ENCODE measurements around the gene GAREM1.

GAREM1 gene

DNA sequence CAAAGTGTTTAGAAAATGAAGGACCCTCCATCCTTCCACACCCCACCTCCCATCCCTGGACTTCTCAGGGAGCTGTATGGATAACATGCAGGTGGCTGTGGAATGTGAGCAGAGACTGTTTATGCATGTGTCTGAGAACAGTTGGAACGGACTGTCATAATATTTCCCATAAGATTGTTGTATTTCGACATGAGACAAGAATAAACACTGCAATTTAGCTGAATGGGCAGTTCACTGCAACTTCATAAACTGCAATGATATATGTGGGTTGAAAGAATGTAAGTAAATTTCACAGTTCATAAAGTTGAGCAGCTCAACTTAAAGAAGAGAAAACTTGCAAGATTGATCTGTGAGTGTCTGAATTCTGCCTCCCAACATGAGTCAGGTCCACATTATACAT, 206.3 kb downstream of the GAREM1 start:
- Histone ChIP-seq H3K4me3 (no peak overlapping the region), H3K36me3 (ENCODE audit: insufficient read depth, low read length) (no peaks in the 10 kb centered on the region), H3K9ac (ENCODE audit: insufficient read length) (no peak overlapping the region), H3K9me3 (ENCODE audit: low read depth, low read length) (no peaks in the 10 kb centered on the region), H3K27ac (no peak overlapping the region)
- no peak for DNase-seq (ENCODE audit: low read depth, low spot score)
- TF ChIP-seq EZH2 (IDR thresholded peaks at IDR 0.05), result no peak
- TF ChIP-seq FOXP2 (optimal IDR thresholded peaks at IDR 0.05; ENCODE audit: control extremely low read depth, extremely low read length, insufficient read depth), result no peak
- no peak for TF ChIP-seq POLR2AphosphoS5 (IDR thresholded peaks at IDR 0.05; ENCODE audit: borderline replicate concordance, low read depth, low read length)

DNA sequence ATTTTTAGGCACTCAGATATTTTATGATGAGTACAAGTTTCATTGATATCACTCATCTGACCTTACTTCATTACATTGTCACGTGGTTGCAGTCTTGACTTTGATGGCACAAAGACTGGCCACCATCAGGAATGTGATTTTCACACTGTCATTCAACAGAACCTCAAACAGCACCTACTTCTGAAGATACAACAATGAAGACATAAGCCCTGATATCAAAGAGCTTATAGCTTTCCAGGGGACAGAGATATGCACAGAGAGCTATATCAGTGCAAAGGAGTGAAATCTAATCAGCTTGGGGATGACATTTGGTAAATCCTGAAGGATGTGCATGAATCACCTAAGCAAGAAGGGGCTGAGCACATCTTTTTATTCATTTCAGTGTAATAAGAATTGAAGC, 208.6 kb downstream of the GAREM1 start:
- no peak overlapping the region for H3K4me3 ChIP-seq
- DNase-seq (ENCODE audit: low read depth, low spot score), result no peak
- H3K9ac ChIP-seq (ENCODE audit: insufficient read length), result no peak overlapping the region
- no peak overlapping the region for H3K27ac ChIP-seq
- no peak for TF ChIP-seq POLR2AphosphoS5 (IDR thresholded peaks at IDR 0.05; ENCODE audit: borderline replicate concordance, low read depth, low read length)
- no peak for TF ChIP-seq FOXP2 (optimal IDR thresholded peaks at IDR 0.05; ENCODE audit: control extremely low read depth, extremely low read length, insufficient read depth)
- TF ChIP-seq EZH2 (IDR thresholded peaks at IDR 0.05), result no peak
- H3K36me3 ChIP-seq (ENCODE audit: insufficient read depth, low read length), result no peaks in the 10 kb centered on the region
- H3K9me3 ChIP-seq (ENCODE audit: low read depth, low read length), result no peaks in the 10 kb centered on the region

DNA sequence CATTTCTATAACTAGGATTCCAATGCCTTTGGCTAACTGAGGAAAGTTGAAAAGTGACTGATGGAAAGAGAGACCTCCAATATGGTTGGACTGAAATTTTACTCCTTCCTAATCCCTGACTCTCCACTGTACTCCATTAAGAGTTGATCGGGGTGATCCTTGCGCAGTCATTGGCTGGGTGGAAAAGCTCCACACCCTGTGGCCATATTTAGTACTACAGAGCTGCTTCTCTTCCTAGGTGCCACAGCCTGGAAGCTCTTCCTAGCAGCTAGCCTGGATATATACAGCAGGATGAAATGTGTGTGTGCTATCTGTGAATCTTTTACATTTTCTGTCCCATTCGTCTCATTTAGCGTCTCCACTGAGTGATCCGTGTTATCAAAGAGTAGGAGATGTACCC, 209.7 kb downstream of the GAREM1 start:
- H3K9ac ChIP-seq (ENCODE audit: insufficient read length), result no peak overlapping the region
- H3K36me3 ChIP-seq (ENCODE audit: insufficient read depth, low read length), result no peaks in the 10 kb centered on the region
- H3K9me3 ChIP-seq (ENCODE audit: low read depth, low read length), result no peaks in the 10 kb centered on the region
- no peak overlapping the region for H3K4me3 ChIP-seq
- no peak for DNase-seq (ENCODE audit: low read depth, low spot score)
- H3K27ac ChIP-seq, result no peak overlapping the region
- TF ChIP-seq POLR2AphosphoS5 (IDR thresholded peaks at IDR 0.05; ENCODE audit: borderline replicate concordance, low read depth, low read length), result no peak
- no peak for TF ChIP-seq FOXP2 (optimal IDR thresholded peaks at IDR 0.05; ENCODE audit: control extremely low read depth, extremely low read length, insufficient read depth)
- no peak for TF ChIP-seq EZH2 (IDR thresholded peaks at IDR 0.05)

DNA sequence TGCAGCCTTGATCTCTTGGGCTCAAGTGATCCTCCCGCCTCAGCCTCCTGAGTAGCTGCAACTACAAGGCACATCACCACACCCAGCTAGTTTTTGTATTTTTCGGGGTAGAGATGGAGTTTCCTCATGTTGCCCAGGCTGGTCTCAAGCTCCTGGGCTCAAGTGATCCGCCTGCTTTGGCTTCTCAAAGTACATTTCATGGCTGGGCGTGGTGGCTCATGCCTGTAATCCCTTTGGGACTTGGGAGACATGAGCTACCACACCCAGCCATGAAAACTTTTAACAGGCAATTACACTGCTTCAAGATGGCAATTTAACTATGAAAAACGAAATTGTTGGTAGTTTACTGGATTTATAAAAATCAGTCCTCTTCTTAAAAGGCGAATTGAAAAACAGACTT, 211.1 kb downstream of the GAREM1 start:
- H3K9ac ChIP-seq (ENCODE audit: insufficient read length), result no peak overlapping the region
- TF ChIP-seq POLR2AphosphoS5 (IDR thresholded peaks at IDR 0.05; ENCODE audit: borderline replicate concordance, low read depth, low read length) (no peak), EZH2 (IDR thresholded peaks at IDR 0.05) (no peak), FOXP2 (optimal IDR thresholded peaks at IDR 0.05; ENCODE audit: control extremely low read depth, extremely low read length, insufficient read depth) (no peak)
- no peak overlapping the region for H3K4me3 ChIP-seq

DNA sequence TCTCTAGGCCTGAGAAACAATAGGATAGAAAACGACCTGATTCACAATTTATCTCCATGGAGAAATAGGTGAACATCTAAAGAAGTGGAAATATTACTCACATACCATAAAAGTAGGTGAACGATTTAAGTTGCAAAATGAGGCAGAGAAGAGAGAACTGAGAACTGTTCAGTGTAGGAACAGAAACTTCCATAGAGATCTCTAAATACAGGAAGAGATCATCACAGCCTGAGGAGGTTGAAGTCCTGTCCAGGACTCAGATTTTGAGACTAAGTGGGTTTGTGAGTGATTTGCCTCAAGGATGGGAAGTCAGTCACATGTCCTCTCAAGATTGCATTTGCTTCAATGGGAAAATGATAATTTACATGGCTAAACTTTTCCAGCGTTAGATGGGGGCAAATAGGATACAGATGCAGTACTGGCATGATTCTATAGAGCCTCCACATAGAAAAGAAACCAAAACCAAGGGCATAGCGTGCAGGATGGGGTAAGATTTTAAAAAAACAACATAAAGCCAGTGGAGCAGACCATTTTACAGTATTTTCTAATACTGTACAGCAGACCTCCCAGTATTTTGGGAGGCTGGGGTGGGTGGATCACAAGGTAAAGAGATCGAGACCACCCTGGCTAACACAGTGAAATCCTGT, 212.0 kb downstream of the GAREM1 start:
- Histone ChIP-seq H3K9me3 (ENCODE audit: low read depth, low read length) (no peaks in the 10 kb centered on the region), H3K36me3 (ENCODE audit: insufficient read depth, low read length) (no peaks in the 10 kb centered on the region), H3K9ac (ENCODE audit: insufficient read length) (no peak overlapping the region), H3K4me3 (no peak overlapping the region), H3K27ac (no peak overlapping the region)
- no peak for DNase-seq (ENCODE audit: low read depth, low spot score)
- no peak for TF ChIP-seq FOXP2 (optimal IDR thresholded peaks at IDR 0.05; ENCODE audit: control extremely low read depth, extremely low read length, insufficient read depth)
- TF ChIP-seq POLR2AphosphoS5 (IDR thresholded peaks at IDR 0.05; ENCODE audit: borderline replicate concordance, low read depth, low read length), result no peak
- TF ChIP-seq EZH2 (IDR thresholded peaks at IDR 0.05), result no peak

More for the DNA sequence above, 211.1 kb downstream of the GAREM1 start:
- H3K27ac ChIP-seq, result no peak overlapping the region
- DNase-seq (ENCODE audit: low read depth, low spot score), result no peak
- no peaks in the 10 kb centered on the region for H3K36me3 ChIP-seq (ENCODE audit: insufficient read depth, low read length)
- no peaks in the 10 kb centered on the region for H3K9me3 ChIP-seq (ENCODE audit: low read depth, low read length)

DNA sequence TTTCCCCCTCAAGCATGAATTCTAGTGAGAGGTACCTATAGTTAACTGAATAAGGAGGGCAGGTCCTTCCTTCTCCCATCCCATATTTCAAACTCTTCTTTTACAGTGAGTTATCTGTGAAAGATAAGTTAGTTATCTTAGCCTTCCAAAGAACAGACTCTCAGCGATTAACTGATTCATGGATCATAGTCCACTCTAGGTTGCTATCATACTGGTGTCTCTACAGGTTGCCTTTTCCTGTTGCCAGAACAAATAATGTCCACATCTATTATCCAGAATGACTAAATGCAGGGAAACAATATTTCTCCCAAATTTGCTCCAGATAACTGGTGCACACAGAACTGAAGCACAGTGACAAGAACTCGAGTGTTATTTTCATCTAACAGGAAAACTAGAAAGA, 212.5 kb downstream of the GAREM1 start:
- TF ChIP-seq EZH2 (IDR thresholded peaks at IDR 0.05), result no peak
- DNase-seq (ENCODE audit: low read depth, low spot score), result no peak

DNA sequence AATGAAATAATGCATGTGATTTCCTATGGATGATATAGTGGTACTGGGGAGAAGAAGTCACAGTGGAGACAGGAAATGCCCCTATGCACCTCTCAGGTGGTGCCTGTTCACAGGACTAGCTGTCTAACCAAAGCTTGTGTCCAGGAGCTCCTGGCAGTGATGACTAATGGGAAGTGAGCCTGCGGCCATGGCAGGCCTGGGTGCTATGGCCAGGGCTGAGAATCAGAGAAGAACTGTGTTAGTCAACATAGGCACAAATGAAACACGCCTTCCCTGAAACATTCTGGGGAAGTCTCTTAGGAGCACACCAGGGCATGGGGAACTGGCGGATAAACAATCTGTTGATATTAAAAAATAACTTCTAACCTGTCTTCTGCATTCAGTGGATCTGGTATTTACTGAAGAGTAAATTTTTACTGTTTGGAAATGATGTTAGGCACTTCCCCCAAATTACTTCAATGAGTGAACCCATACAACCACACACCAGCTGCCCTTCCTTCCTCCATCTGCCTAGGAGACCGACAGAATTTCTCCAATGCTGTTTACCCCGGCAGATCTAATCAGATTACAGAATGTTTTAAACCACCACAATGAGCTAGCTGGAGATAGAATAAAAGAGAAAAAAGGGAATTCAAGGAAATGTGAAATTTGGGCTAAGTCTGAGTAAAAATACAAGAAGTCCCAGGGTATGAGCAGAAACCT, 213.4 kb downstream of the GAREM1 start:
- TF ChIP-seq POLR2AphosphoS5 (IDR thresholded peaks at IDR 0.05; ENCODE audit: borderline replicate concordance, low read depth, low read length) (no peak), FOXP2 (optimal IDR thresholded peaks at IDR 0.05; ENCODE audit: control extremely low read depth, extremely low read length, insufficient read depth) (no peak), EZH2 (IDR thresholded peaks at IDR 0.05) (no peak)
- no peak for DNase-seq (ENCODE audit: low read depth, low spot score)

More for the DNA sequence above, 212.5 kb downstream of the GAREM1 start:
- H3K9ac ChIP-seq (ENCODE audit: insufficient read length), result no peak overlapping the region
- H3K9me3 ChIP-seq (ENCODE audit: low read depth, low read length), result no peaks in the 10 kb centered on the region
- no peak overlapping the region for H3K4me3 ChIP-seq
- H3K27ac ChIP-seq, result no peak overlapping the region
- no peaks in the 10 kb centered on the region for H3K36me3 ChIP-seq (ENCODE audit: insufficient read depth, low read length)

DNA sequence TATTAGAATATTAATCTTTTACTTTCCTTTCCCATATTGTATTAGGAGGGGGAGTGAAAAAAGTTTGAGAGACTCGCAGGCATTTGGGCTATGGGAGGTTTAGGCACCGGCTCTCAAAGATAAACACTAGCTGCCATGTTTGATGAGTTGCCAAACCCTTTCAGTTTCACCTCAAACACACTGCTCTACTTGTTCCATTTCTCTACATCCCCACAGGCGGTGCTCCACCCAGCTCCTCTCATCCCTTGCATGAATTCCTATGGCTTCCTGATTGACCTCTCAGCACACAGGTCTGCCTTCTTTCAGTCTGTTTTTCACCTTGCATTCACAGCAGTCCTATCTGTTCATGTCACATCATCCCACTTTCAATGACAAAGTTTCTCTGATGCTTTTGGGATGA, 215.1 kb downstream of the GAREM1 start:
- Histone ChIP-seq H3K9ac (ENCODE audit: insufficient read length) (no peak overlapping the region), H3K27ac (no peak overlapping the region), H3K4me3 (no peak overlapping the region), H3K9me3 (ENCODE audit: low read depth, low read length) (no peaks in the 10 kb centered on the region), H3K36me3 (ENCODE audit: insufficient read depth, low read length) (no peaks in the 10 kb centered on the region)
- no peak for TF ChIP-seq EZH2 (IDR thresholded peaks at IDR 0.05)
- no peak for TF ChIP-seq FOXP2 (optimal IDR thresholded peaks at IDR 0.05; ENCODE audit: control extremely low read depth, extremely low read length, insufficient read depth)
- no peak for TF ChIP-seq POLR2AphosphoS5 (IDR thresholded peaks at IDR 0.05; ENCODE audit: borderline replicate concordance, low read depth, low read length)
- DNase-seq (ENCODE audit: low read depth, low spot score), result no peak

More for the DNA sequence above, 213.4 kb downstream of the GAREM1 start:
- Histone ChIP-seq H3K4me3 (no peak overlapping the region), H3K27ac (no peak overlapping the region), H3K9me3 (ENCODE audit: low read depth, low read length) (no peaks in the 10 kb centered on the region), H3K9ac (ENCODE audit: insufficient read length) (no peak overlapping the region), H3K36me3 (ENCODE audit: insufficient read depth, low read length) (no peaks in the 10 kb centered on the region)

All from SK-N-MC (cell line).